Liver (tissue), 3 donors: ENCODE data around the gene AIG1.

Experiments used
- EGR1 ChIP-seq, 2 donors: IDR thresholded peaks; 2 replicates each; pipeline ENCODE4 v1.6.1; 2016 to 2018; ENCODE audit warnings: antibody characterized with exemption in 2 of 2, low read depth in 2 of 2
- FOXA2 ChIP-seq: IDR thresholded peaks from 2 replicates; pipeline ENCODE4 v1.6.1; 2016; ENCODE audit warnings: antibody characterized with exemption
- HNF4A ChIP-seq, 2 donors: conservative IDR thresholded peaks; 2 replicates each; pipeline ENCODE4 v1.6.1; 2016; ENCODE audit warnings: antibody characterized with exemption in 2 of 2, mild to moderate bottlenecking in 2 of 2
- JUND ChIP-seq, 2 donors: IDR thresholded peaks; 2 replicates each; pipeline ENCODE4 v1.6.1; 2016; ENCODE audit warnings: antibody characterized with exemption in 2 of 2
- RAD21 ChIP-seq, 2 donors: IDR thresholded peaks; 2 replicates each; pipeline ENCODE4 v1.6.1; 2016; ENCODE audit warnings: antibody characterized with exemption in 2 of 2, mild to moderate bottlenecking in 2 of 2
- SP1 ChIP-seq: IDR thresholded peaks from 2 replicates; pipeline ENCODE4 v1.6.1; 2018; ENCODE audit warnings: antibody characterized with exemption, mild to moderate bottlenecking
- TAF1 ChIP-seq: conservative IDR thresholded peaks from 2 replicates; pipeline ENCODE4 v1.6.1; 2016; ENCODE audit warnings: antibody characterized with exemption, mild to moderate bottlenecking
- YY1 ChIP-seq: IDR thresholded peaks from 2 replicates; pipeline ENCODE4 v1.6.1; 2016; ENCODE audit warnings: antibody characterized with exemption, mild to moderate bottlenecking
- TF ChIP-seq, protein P1 (sequence below): fragments of 150-350 bp; IDR thresholded peaks from 2 replicates; pipeline ENCODE4 v1.5.1; 2017; ENCODE audit warnings: improper control_type of control experiment, low read depth, low read length; ENCODE audit not compliant: missing input control
- TF ChIP-seq, protein P2 (sequence below): IDR thresholded peaks from 2 replicates; pipeline ENCODE4 v1.6.1; 2016; ENCODE audit warnings: antibody characterized with exemption
- TF ChIP-seq, protein P3 (sequence below): IDR thresholded peaks from 2 replicates; pipeline ENCODE4 v1.6.1; 2016; ENCODE audit warnings: antibody characterized with exemption, mild to moderate bottlenecking
- donor health status: healthy.
- donor health status: healthy.

DNA sequence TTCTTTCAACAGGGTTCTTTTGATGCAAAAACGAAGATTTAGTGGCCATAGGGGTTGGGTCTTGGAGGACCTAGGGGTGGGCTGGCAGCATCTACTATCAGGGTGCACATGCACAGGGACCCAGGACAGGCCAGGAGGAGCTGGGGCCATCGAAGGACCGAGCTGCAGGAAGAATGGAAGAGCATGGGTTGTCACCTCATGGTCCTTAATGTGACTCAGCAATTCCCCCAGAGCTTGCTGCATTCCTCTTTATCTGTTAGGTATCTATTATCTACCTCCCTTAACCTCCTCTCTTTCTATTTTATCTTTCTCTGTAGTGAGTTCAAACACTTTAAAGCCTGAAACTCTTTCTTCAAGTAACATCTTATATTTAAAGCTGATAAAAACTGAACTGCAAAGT is 167.0 kb downstream of the AIG1 start:
- TF ChIP-seq JUND (IDR thresholded peaks at IDR 0.05) (no peak), FOXA2 (no peak), YY1 (no peak), HNF4A (conservative IDR thresholded peaks at IDR 0.05) (no peak), SP1 (no peak), EGR1 (IDR thresholded peaks at IDR 0.05; ENCODE audit: low read depth in 2 of 2) (no peak), RAD21 (IDR thresholded peaks at IDR 0.05) (no peak), TAF1 (no peak)
- TF ChIP-seq, protein P1, sequence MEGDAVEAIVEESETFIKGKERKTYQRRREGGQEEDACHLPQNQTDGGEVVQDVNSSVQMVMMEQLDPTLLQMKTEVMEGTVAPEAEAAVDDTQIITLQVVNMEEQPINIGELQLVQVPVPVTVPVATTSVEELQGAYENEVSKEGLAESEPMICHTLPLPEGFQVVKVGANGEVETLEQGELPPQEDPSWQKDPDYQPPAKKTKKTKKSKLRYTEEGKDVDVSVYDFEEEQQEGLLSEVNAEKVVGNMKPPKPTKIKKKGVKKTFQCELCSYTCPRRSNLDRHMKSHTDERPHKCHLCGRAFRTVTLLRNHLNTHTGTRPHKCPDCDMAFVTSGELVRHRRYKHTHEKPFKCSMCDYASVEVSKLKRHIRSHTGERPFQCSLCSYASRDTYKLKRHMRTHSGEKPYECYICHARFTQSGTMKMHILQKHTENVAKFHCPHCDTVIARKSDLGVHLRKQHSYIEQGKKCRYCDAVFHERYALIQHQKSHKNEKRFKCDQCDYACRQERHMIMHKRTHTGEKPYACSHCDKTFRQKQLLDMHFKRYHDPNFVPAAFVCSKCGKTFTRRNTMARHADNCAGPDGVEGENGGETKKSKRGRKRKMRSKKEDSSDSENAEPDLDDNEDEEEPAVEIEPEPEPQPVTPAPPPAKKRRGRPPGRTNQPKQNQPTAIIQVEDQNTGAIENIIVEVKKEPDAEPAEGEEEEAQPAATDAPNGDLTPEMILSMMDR, result no peak
- TF ChIP-seq, protein P2, sequence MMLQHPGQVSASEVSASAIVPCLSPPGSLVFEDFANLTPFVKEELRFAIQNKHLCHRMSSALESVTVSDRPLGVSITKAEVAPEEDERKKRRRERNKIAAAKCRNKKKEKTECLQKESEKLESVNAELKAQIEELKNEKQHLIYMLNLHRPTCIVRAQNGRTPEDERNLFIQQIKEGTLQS, result no peak
- TF ChIP-seq, protein P3, sequence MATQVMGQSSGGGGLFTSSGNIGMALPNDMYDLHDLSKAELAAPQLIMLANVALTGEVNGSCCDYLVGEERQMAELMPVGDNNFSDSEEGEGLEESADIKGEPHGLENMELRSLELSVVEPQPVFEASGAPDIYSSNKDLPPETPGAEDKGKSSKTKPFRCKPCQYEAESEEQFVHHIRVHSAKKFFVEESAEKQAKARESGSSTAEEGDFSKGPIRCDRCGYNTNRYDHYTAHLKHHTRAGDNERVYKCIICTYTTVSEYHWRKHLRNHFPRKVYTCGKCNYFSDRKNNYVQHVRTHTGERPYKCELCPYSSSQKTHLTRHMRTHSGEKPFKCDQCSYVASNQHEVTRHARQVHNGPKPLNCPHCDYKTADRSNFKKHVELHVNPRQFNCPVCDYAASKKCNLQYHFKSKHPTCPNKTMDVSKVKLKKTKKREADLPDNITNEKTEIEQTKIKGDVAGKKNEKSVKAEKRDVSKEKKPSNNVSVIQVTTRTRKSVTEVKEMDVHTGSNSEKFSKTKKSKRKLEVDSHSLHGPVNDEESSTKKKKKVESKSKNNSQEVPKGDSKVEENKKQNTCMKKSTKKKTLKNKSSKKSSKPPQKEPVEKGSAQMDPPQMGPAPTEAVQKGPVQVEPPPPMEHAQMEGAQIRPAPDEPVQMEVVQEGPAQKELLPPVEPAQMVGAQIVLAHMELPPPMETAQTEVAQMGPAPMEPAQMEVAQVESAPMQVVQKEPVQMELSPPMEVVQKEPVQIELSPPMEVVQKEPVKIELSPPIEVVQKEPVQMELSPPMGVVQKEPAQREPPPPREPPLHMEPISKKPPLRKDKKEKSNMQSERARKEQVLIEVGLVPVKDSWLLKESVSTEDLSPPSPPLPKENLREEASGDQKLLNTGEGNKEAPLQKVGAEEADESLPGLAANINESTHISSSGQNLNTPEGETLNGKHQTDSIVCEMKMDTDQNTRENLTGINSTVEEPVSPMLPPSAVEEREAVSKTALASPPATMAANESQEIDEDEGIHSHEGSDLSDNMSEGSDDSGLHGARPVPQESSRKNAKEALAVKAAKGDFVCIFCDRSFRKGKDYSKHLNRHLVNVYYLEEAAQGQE, result no peak
